CD4-positive, alpha-beta T cell treated with Interleukin-6 at 100 ng/mL for 8 hours (primary cell): ENCODE measurements around the gene REXO4.
"Not testable (repeated sequence)": the region's sequence is repeated elsewhere in the genome, so short reads cannot be mapped to it uniquely, and the experiment has no call there.

Source experiments
- DNase-seq: peaks from one replicate; pipeline ENCODE4 v3.0.0-alpha.2; 2020; ENCODE audit warnings: mixed read lengths, low spot score

Gene REXO4

GRCh38 chr9:133386338-133386737 is 31.5 kb downstream of the REXO4 start:
- DNase-seq, result no peak

GRCh38 chr9:133385452-133385851 is 32.4 kb downstream of the REXO4 start:
- DNase-seq, result no peak

GRCh38 chr9:133384736-133385321 is 33.0 kb downstream of the REXO4 start:
- no peak for DNase-seq

- no peak for DNase-seq
Observed at GRCh38 chr9:133383438-133383837, 34.4 kb downstream of the REXO4 start.

- no peak for DNase-seq
Observed at GRCh38 chr9:133382507-133383141, 35.2 kb downstream of the REXO4 start.

- no peak for DNase-seq
Observed at GRCh38 chr9:133380734-133381133, 37.1 kb downstream of the REXO4 start.

- no peak for DNase-seq
Observed at GRCh38 chr9:133379153-133380086, 38.4 kb downstream of the REXO4 start.

- DNase-seq, result no peak
Observed at GRCh38 chr9:133378408-133378962, 39.3 kb downstream of the REXO4 start.

- no peak for DNase-seq
Observed at GRCh38 chr9:133377721-133378216, 40.0 kb downstream of the REXO4 start.

- not testable (repeated sequence) for DNase-seq
Observed at GRCh38 chr9:133377280-133377679, 40.5 kb downstream of the REXO4 start.

- peak; percentile 94 for DNase-seq
Observed at GRCh38 chr9:133375724-133376654, 41.8 kb downstream of the REXO4 start, which contains the start of the genes STKLD1 and SURF4. STKLD1 (plus strand) TSS chr9:133376366; CDS start chr9:133376474, 108 bp downstream. SURF4 (minus strand) TSS chr9:133376060; CDS start chr9:133375969, 91 bp downstream.

GRCh38 chr9:133375116-133375723 is 42.6 kb downstream of the REXO4 start:
- DNase-seq, result no peak

GRCh38 chr9:133374612-133375115 is 43.1 kb downstream of the REXO4 start:
- DNase-seq, result peak; percentile 31

- no peak for DNase-seq
Observed at GRCh38 chr9:133372144-133372543, 45.7 kb downstream of the REXO4 start.

- DNase-seq, result peak; percentile 69
Observed at GRCh38 chr9:133371261-133371711, 46.5 kb downstream of the REXO4 start.

GRCh38 chr9:133370685-133371084 is 47.1 kb downstream of the REXO4 start:
- DNase-seq, result peak; percentile 61

GRCh38 chr9:133369933-133370332 is 47.9 kb downstream of the REXO4 start:
- no peak for DNase-seq

- DNase-seq, result no peak
Observed at GRCh38 chr9:133369422-133369821, 48.4 kb downstream of the REXO4 start.

- no peak for DNase-seq
Observed at GRCh38 chr9:133368249-133368881, 49.4 kb downstream of the REXO4 start.

- DNase-seq, result no peak
Observed at GRCh38 chr9:133367778-133368177, 50.0 kb downstream of the REXO4 start.
